ENCODE results near the gene JAZF1. TPM values are rescaled to one million over a fixed set of nuclear protein-coding genes. Genes with fewer than 3 reads are reported as not detected.

Gene JAZF1
- total and polyA plus RNA-seq, 2 donors = 3.9 to 14.5 TPM

- Histone ChIP-seq H3K4me3 (ENCODE audit: low read length in 2 of 2) (no peak overlapping the region), H3K4me1 (ENCODE audit: control insufficient read depth in 2 of 2, insufficient read depth in 2 of 2, low read length in 2 of 2) (no peaks in the 10 kb centered on the region), H3K9me3 (ENCODE audit: control insufficient read depth in 2 of 2, insufficient read depth in 1 of 2, low read length in 1 of 2) (no peaks in the 10 kb centered on the region), H3K27ac (ENCODE audit: low read depth in 1 of 2, low read length in 1 of 2) (no peak overlapping the region), H3K36me3 (ENCODE audit: control insufficient read depth in 2 of 2, insufficient read depth in 2 of 2, low read length in 1 of 2) (no peaks in the 10 kb centered on the region), H3K27me3 (ENCODE audit: control insufficient read depth in 2 of 2, insufficient read depth in 1 of 2, low read length in 1 of 2) (no peaks in the 10 kb centered on the region)
- DNase-seq (ENCODE audit: low read depth in 6 of 9, low spot score in 9 of 9) = no peak
- WGBS = 98% methylated on average over 2 of the region's 2 CpGs
Measured at GRCh38 chr7:28138837-28139236, 41.8 kb downstream of the JAZF1 start.

- DNase-seq (ENCODE audit: low read depth in 6 of 9, low spot score in 9 of 9) = no peak
- 97% methylated on average over 7 of the region's 7 CpGs for WGBS
Measured at GRCh38 chr7:28137463-28137862, 43.1 kb downstream of the JAZF1 start.

GRCh38 chr7:28136885-28137284, 43.7 kb downstream of the JAZF1 start:
- no peaks in the 10 kb centered on the region for H3K4me1 ChIP-seq (ENCODE audit: control insufficient read depth in 2 of 2, insufficient read depth in 2 of 2, low read length in 2 of 2)

More at GRCh38 chr7:28137463-28137862, 43.1 kb downstream of the JAZF1 start:
- Histone ChIP-seq H3K27me3 (ENCODE audit: control insufficient read depth in 2 of 2, insufficient read depth in 1 of 2, low read length in 1 of 2) (no peaks in the 10 kb centered on the region), H3K9me3 (ENCODE audit: control insufficient read depth in 2 of 2, insufficient read depth in 1 of 2, low read length in 1 of 2) (no peaks in the 10 kb centered on the region), H3K4me3 (ENCODE audit: low read length in 2 of 2) (no peak overlapping the region), H3K36me3 (ENCODE audit: control insufficient read depth in 2 of 2, insufficient read depth in 2 of 2, low read length in 1 of 2) (no peaks in the 10 kb centered on the region), H3K27ac (ENCODE audit: low read depth in 1 of 2, low read length in 1 of 2) (no peak overlapping the region), H3K4me1 (ENCODE audit: control insufficient read depth in 2 of 2, insufficient read depth in 2 of 2, low read length in 2 of 2) (no peaks in the 10 kb centered on the region)

GRCh38 chr7:28136420-28136819, 44.2 kb downstream of the JAZF1 start:
- DNase-seq (ENCODE audit: low read depth in 6 of 9, low spot score in 9 of 9) = no peak
- WGBS = 66% methylated on average over 3 of the region's 3 CpGs
- Histone ChIP-seq H3K27ac (ENCODE audit: low read depth in 1 of 2, low read length in 1 of 2) (no peak overlapping the region), H3K9me3 (ENCODE audit: control insufficient read depth in 2 of 2, insufficient read depth in 1 of 2, low read length in 1 of 2) (no peaks in the 10 kb centered on the region), H3K4me1 (ENCODE audit: control insufficient read depth in 2 of 2, insufficient read depth in 2 of 2, low read length in 2 of 2) (no peaks in the 10 kb centered on the region), H3K27me3 (ENCODE audit: control insufficient read depth in 2 of 2, insufficient read depth in 1 of 2, low read length in 1 of 2) (no peaks in the 10 kb centered on the region), H3K4me3 (ENCODE audit: low read length in 2 of 2) (no peak overlapping the region), H3K36me3 (ENCODE audit: control insufficient read depth in 2 of 2, insufficient read depth in 2 of 2, low read length in 1 of 2) (no peaks in the 10 kb centered on the region)

More at GRCh38 chr7:28136885-28137284, 43.7 kb downstream of the JAZF1 start:
- no peak overlapping the region for H3K4me3 ChIP-seq (ENCODE audit: low read length in 2 of 2)
- no peak overlapping the region for H3K27ac ChIP-seq (ENCODE audit: low read depth in 1 of 2, low read length in 1 of 2)
- no peaks in the 10 kb centered on the region for H3K36me3 ChIP-seq (ENCODE audit: control insufficient read depth in 2 of 2, insufficient read depth in 2 of 2, low read length in 1 of 2)
- no peaks in the 10 kb centered on the region for H3K27me3 ChIP-seq (ENCODE audit: control insufficient read depth in 2 of 2, insufficient read depth in 1 of 2, low read length in 1 of 2)
- WGBS = 98% methylated on average over 8 of the region's 8 CpGs
- no peaks in the 10 kb centered on the region for H3K9me3 ChIP-seq (ENCODE audit: control insufficient read depth in 2 of 2, insufficient read depth in 1 of 2, low read length in 1 of 2)
- no peak for DNase-seq (ENCODE audit: low read depth in 6 of 9, low spot score in 9 of 9)

GRCh38 chr7:28135760-28136159, 44.8 kb downstream of the JAZF1 start:
- WGBS = 96% methylated on average over 3 of the region's 3 CpGs
- no peak overlapping the region for H3K27ac ChIP-seq (ENCODE audit: low read depth in 1 of 2, low read length in 1 of 2)
- no peaks in the 10 kb centered on the region for H3K36me3 ChIP-seq (ENCODE audit: control insufficient read depth in 2 of 2, insufficient read depth in 2 of 2, low read length in 1 of 2)
- no peak for DNase-seq (ENCODE audit: low read depth in 6 of 9, low spot score in 9 of 9)
- no peak overlapping the region for H3K4me3 ChIP-seq (ENCODE audit: low read length in 2 of 2)
- no peaks in the 10 kb centered on the region for H3K4me1 ChIP-seq (ENCODE audit: control insufficient read depth in 2 of 2, insufficient read depth in 2 of 2, low read length in 2 of 2)
- H3K27me3 ChIP-seq (ENCODE audit: control insufficient read depth in 2 of 2, insufficient read depth in 1 of 2, low read length in 1 of 2) = no peaks in the 10 kb centered on the region
- H3K9me3 ChIP-seq (ENCODE audit: control insufficient read depth in 2 of 2, insufficient read depth in 1 of 2, low read length in 1 of 2) = no peaks in the 10 kb centered on the region

GRCh38 chr7:28135315-28135714, 45.3 kb downstream of the JAZF1 start:
- H3K27me3 ChIP-seq (ENCODE audit: control insufficient read depth in 2 of 2, insufficient read depth in 1 of 2, low read length in 1 of 2) = no peaks in the 10 kb centered on the region
- no peak overlapping the region for H3K4me3 ChIP-seq (ENCODE audit: low read length in 2 of 2)
- no peaks in the 10 kb centered on the region for H3K36me3 ChIP-seq (ENCODE audit: control insufficient read depth in 2 of 2, insufficient read depth in 2 of 2, low read length in 1 of 2)
- H3K9me3 ChIP-seq (ENCODE audit: control insufficient read depth in 2 of 2, insufficient read depth in 1 of 2, low read length in 1 of 2) = no peaks in the 10 kb centered on the region
- no peaks in the 10 kb centered on the region for H3K4me1 ChIP-seq (ENCODE audit: control insufficient read depth in 2 of 2, insufficient read depth in 2 of 2, low read length in 2 of 2)
- H3K27ac ChIP-seq (ENCODE audit: low read depth in 1 of 2, low read length in 1 of 2) = no peak overlapping the region
- no peak for DNase-seq (ENCODE audit: low read depth in 6 of 9, low spot score in 9 of 9)
- WGBS = 97% methylated on average over 4 of the region's 4 CpGs

GRCh38 chr7:28133872-28134271, 46.7 kb downstream of the JAZF1 start:
- Histone ChIP-seq H3K27ac (ENCODE audit: low read depth in 1 of 2, low read length in 1 of 2) (no peak overlapping the region), H3K9me3 (ENCODE audit: control insufficient read depth in 2 of 2, insufficient read depth in 1 of 2, low read length in 1 of 2) (no peaks in the 10 kb centered on the region), H3K4me1 (ENCODE audit: control insufficient read depth in 2 of 2, insufficient read depth in 2 of 2, low read length in 2 of 2) (no peaks in the 10 kb centered on the region), H3K36me3 (ENCODE audit: control insufficient read depth in 2 of 2, insufficient read depth in 2 of 2, low read length in 1 of 2) (no peaks in the 10 kb centered on the region), H3K4me3 (ENCODE audit: low read length in 2 of 2) (no peak overlapping the region), H3K27me3 (ENCODE audit: control insufficient read depth in 2 of 2, insufficient read depth in 1 of 2, low read length in 1 of 2) (no peaks in the 10 kb centered on the region)
- 98% methylated on average over 1 of the region's 1 CpG for WGBS
- DNase-seq (ENCODE audit: low read depth in 6 of 9, low spot score in 9 of 9) = no peak

GRCh38 chr7:28132959-28133870, 47.4 kb downstream of the JAZF1 start:
- Histone ChIP-seq H3K27ac (ENCODE audit: low read depth in 1 of 2, low read length in 1 of 2) (no peak overlapping the region), H3K36me3 (ENCODE audit: control insufficient read depth in 2 of 2, insufficient read depth in 2 of 2, low read length in 1 of 2) (no peaks in the 10 kb centered on the region), H3K4me3 (ENCODE audit: low read length in 2 of 2) (no peak overlapping the region), H3K27me3 (ENCODE audit: control insufficient read depth in 2 of 2, insufficient read depth in 1 of 2, low read length in 1 of 2) (no peaks in the 10 kb centered on the region), H3K4me1 (ENCODE audit: control insufficient read depth in 2 of 2, insufficient read depth in 2 of 2, low read length in 2 of 2) (no peaks in the 10 kb centered on the region), H3K9me3 (ENCODE audit: control insufficient read depth in 2 of 2, insufficient read depth in 1 of 2, low read length in 1 of 2) (no peaks in the 10 kb centered on the region)
- 96% methylated on average over 1 of the region's 1 CpG for WGBS
- DNase-seq (ENCODE audit: low read depth in 6 of 9, low spot score in 9 of 9) = no peak

GRCh38 chr7:28130277-28130676, 50.3 kb downstream of the JAZF1 start:
- over 99% methylated on average over 3 of the region's 3 CpGs for WGBS
- DNase-seq (ENCODE audit: low read depth in 6 of 9, low spot score in 9 of 9) = no peak
- Histone ChIP-seq H3K4me3 (ENCODE audit: low read length in 2 of 2) (no peak overlapping the region), H3K9me3 (ENCODE audit: control insufficient read depth in 2 of 2, insufficient read depth in 1 of 2, low read length in 1 of 2) (no peaks in the 10 kb centered on the region), H3K27ac (ENCODE audit: low read depth in 1 of 2, low read length in 1 of 2) (no peak overlapping the region), H3K27me3 (ENCODE audit: control insufficient read depth in 2 of 2, insufficient read depth in 1 of 2, low read length in 1 of 2) (no peaks in the 10 kb centered on the region), H3K36me3 (ENCODE audit: control insufficient read depth in 2 of 2, insufficient read depth in 2 of 2, low read length in 1 of 2) (no peaks in the 10 kb centered on the region), H3K4me1 (ENCODE audit: control insufficient read depth in 2 of 2, insufficient read depth in 2 of 2, low read length in 2 of 2) (no peaks in the 10 kb centered on the region)

Data from thymus (tissue), 11 donors.